Fibroblast of skin of right quadriceps (primary cell): Measurements from ENCODE around the gene LINGO1.

Experiments
- DNase-seq: peaks from one replicate; pipeline ENCODE4 v3.0.0-alpha.2; 2013

LINGO1 gene

GRCh38 chr15:77589839-77590238 is 42.9 kb downstream of the LINGO1 start:
- no peak for DNase-seq

- no peak for DNase-seq
Observed at GRCh38 chr15:77588126-77588525, 44.6 kb downstream of the LINGO1 start.

GRCh38 chr15:77584691-77585090 is 48.0 kb downstream of the LINGO1 start:
- no peak for DNase-seq

- no peak for DNase-seq
Observed at GRCh38 chr15:77584201-77584600, 48.5 kb downstream of the LINGO1 start.

GRCh38 chr15:77582763-77583162 is 49.9 kb downstream of the LINGO1 start:
- no peak for DNase-seq

GRCh38 chr15:77581896-77582569 is 50.7 kb downstream of the LINGO1 start:
- no peak for DNase-seq

- DNase-seq: no peak
Observed at GRCh38 chr15:77580996-77581682, 51.6 kb downstream of the LINGO1 start.

- no peak for DNase-seq
Observed at GRCh38 chr15:77579498-77580188, 53.1 kb downstream of the LINGO1 start.

GRCh38 chr15:77578641-77579372 is 53.9 kb downstream of the LINGO1 start:
- DNase-seq: no peak

GRCh38 chr15:77577366-77577950 is 55.3 kb downstream of the LINGO1 start:
- DNase-seq: no peak

- DNase-seq: no peak
Observed at GRCh38 chr15:77576538-77576937, 56.2 kb downstream of the LINGO1 start.

GRCh38 chr15:77575203-77575934 is 57.3 kb downstream of the LINGO1 start:
- no peak for DNase-seq

- DNase-seq: no peak
Observed at GRCh38 chr15:77574521-77575202, 58.0 kb downstream of the LINGO1 start.

- no peak for DNase-seq
Observed at GRCh38 chr15:77573802-77574201, 58.9 kb downstream of the LINGO1 start.

- DNase-seq: no peak
Observed at GRCh38 chr15:77572186-77572585, 60.5 kb downstream of the LINGO1 start.

- no peak for DNase-seq
Observed at GRCh38 chr15:77571741-77572140, 61.0 kb downstream of the LINGO1 start.

- DNase-seq: no peak
Observed at GRCh38 chr15:77571181-77571580, 61.5 kb downstream of the LINGO1 start.

- no peak for DNase-seq
Observed at GRCh38 chr15:77569729-77570125, 63.0 kb downstream of the LINGO1 start.

GRCh38 chr15:77568973-77569728 is 63.6 kb downstream of the LINGO1 start:
- DNase-seq: peak; percentile 6

- no peak for DNase-seq
Observed at GRCh38 chr15:77568014-77568972, 64.4 kb downstream of the LINGO1 start.
